Renal pelvis (tissue), 12 donors: Measurements from ENCODE around the gene TIMP4. TPM values are rescaled to one million over a fixed set of nuclear protein-coding genes. Genes with fewer than 3 reads are reported as not detected.

ENCODE experiments used
- DNase-seq: peaks from one replicate; pipeline ENCODE4 v3.0.0-alpha.2; 2013
- long read RNA-seq, 16 experiments: transcript quantifications; one replicate each; lab custom pipeline, GENCODE V29; 2026
- polyA plus RNA-seq, 3 donors: library from polyadenylated mRNA; unstranded; fragments of 120-200 nt; gene quantifications; one replicate each; pipeline ENCODE4 v1.2.1, GENCODE V29; 2013; ENCODE audit not compliant: insufficient read length in 3 of 3

TIMP4 gene
- 1 to 10 TPM in 1 of 3 donors, under 1 TPM in 2; 0.86 to 1.1 (median 0.99) TPM for polyA plus RNA-seq
- long read RNA-seq, donor 1: 0 reads
- long read RNA-seq, donor 2, partial matches to known transcripts: 0 of 1 reads
- long read RNA-seq, donor 2, other reads (novel, unspliced or antisense): 0 of 1 reads
- long read RNA-seq, donor 3, partial matches to known transcripts: 0 of 1 reads
- long read RNA-seq, donor 3, other reads (novel, unspliced or antisense): 0 of 1 reads
- long read RNA-seq, donor 4: 0 reads
- long read RNA-seq, donor 5: 0 reads
- long read RNA-seq, donor 6, partial matches to known transcripts: 0 of 1 reads
- long read RNA-seq, donor 6, other reads (novel, unspliced or antisense): 0 of 1 reads
- long read RNA-seq, donor 7: 0 reads
- long read RNA-seq, donor 8, partial matches to known transcripts: 0 of 3 reads
- long read RNA-seq, donor 8, other reads (novel, unspliced or antisense): 0 of 3 reads
- long read RNA-seq, donor 9, partial matches to known transcripts: 0 of 1 reads
- long read RNA-seq, donor 9, other reads (novel, unspliced or antisense): 0 of 1 reads
- long read RNA-seq, donor 10: 0 reads
- long read RNA-seq, donor 11: 0 reads
- long read RNA-seq, donor 12: 0 reads
- long read RNA-seq, donor 13: 0 reads
- long read RNA-seq, donor 14: 0 reads
- long read RNA-seq, donor 15: 0 reads
- long read RNA-seq, donor 16: 0 reads

- DNase-seq: no peak
Measured at GRCh38 chr3:12158387-12159226, at the start of gene TIMP4. TSS of gene TIMP4 (minus strand) at chr3:12158912. CDS start at chr3:12158840, 72 bp downstream.

GRCh38 chr3:12205171-12205570 is 46.5 kb upstream of the TIMP4 start:
- DNase-seq: no peak

DNA sequence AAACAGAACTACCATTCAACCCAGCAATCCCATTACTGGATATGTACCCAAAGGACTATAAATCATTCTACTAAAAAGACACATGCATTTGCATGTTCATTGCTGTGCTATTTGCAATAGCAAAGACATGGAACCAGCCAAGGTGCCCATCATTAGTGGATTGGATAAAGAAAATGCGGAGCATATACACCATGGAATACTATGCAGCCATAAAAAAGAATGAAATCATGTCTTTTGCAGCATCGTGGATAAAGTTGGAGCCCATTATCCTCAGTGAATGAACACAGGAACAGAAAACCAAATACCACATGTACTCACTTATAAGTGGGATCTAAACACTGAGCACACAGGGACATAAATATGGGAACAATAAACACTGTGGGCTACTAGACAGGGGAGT is 43.1 kb upstream of the TIMP4 start:
- no peak for DNase-seq

- no peak for DNase-seq
Measured at GRCh38 chr3:12198301-12198700, 39.6 kb upstream of the TIMP4 start.

GRCh38 chr3:12197475-12197874 is 38.8 kb upstream of the TIMP4 start:
- DNase-seq: no peak

- no peak for DNase-seq
Measured at GRCh38 chr3:12196684-12197083, 38.0 kb upstream of the TIMP4 start.

DNA sequence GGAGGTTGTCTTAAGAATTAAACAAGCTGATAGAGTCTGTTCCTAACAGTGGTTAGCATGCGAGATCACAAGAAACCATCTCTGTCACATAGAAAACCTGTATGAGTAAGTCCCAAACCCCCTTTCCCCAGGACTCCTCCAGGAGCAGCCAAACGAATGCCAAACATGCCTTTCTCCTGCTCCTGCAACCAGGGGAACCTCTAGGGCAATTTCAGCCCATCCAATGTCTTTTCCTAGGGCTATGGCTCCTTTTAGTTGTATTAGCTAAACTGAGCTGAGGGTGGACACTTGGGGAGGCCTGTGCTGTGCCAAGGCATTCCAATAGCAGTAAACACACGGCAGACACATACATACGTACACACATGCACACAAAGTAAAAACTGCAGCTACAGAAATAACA is 36.5 kb upstream of the TIMP4 start:
- DNase-seq: no peak

GRCh38 chr3:12194669-12195161 is 36.0 kb upstream of the TIMP4 start:
- DNase-seq: no peak

- DNase-seq: no peak
Measured at GRCh38 chr3:12194209-12194608, 35.5 kb upstream of the TIMP4 start.

DNA sequence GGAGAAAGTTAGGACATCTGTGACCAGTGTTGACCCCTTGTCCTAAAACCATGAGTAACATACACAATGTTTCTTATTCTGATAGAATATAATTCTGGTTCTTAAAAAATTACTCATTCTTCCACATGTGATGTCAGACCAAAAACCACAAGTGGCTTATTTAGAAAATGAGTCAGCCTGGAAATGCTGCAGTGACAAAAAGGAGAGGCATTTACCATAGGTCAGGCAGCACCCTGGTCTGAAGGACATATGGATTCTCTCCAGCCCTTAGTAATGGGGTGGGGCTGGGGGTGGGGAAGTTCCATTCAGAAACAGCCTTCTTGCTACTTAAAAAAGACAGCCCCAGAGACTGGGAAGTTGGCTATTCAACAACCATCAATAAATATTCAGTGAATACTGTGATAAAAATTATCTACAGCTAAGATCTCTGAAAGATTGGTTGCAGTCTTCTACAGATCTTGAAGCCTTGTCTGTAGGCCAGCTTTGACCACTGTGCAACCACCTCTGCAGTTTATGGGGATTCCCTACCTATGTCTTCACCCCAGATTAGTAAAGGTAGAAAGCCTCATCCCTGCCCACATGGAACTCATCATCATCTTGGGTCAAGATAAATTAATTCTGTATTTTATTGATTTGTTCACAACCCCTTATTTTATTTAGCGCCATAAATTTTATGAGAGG is 34.9 kb upstream of the TIMP4 start:
- peak; percentile 52 for DNase-seq

GRCh38 chr3:12192655-12193484 is 34.2 kb upstream of the TIMP4 start:
- DNase-seq: no peak

DNA sequence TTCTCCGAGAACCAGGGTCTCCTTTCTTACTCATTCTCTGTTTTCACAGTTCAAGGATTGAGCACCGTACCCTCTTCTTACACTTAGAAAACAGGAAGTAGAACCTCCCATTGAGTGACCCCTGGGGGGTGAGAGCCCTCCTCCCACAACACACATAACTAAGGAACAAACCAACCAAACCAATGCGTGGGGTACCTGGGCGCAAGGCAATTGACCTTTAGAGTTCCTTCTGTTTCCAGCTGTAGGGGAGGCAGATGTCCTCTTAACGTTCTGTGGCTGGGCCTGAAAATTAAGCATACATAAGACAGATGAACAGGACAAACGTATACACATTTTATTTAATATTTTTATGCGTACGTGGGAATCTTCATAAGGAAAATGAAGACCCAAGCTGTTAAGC is 33.5 kb upstream of the TIMP4 start:
- DNase-seq: no peak

DNA sequence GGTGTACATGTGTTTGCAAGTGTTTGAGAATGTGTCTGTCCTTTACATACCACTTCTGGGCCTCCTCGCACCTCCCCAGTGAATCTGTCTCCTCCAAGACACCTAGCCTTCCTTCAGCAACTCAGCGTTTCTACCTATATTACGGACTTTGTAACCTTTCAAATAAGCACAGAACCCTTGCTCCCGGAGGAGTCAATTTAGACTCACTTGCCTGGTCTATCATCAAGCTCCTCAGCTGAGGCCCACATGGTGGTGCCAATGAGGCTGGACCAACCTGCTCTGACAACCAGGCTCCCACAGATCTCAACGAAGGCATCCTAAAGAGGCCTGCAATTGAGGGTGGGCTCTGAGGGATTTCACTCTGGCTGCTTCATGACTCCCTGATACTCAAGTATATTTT is 32.8 kb upstream of the TIMP4 start:
- DNase-seq: no peak

GRCh38 chr3:12190832-12191231 is 32.1 kb upstream of the TIMP4 start:
- no peak for DNase-seq

- no peak for DNase-seq
Measured at GRCh38 chr3:12190221-12190807, 31.6 kb upstream of the TIMP4 start.

DNA sequence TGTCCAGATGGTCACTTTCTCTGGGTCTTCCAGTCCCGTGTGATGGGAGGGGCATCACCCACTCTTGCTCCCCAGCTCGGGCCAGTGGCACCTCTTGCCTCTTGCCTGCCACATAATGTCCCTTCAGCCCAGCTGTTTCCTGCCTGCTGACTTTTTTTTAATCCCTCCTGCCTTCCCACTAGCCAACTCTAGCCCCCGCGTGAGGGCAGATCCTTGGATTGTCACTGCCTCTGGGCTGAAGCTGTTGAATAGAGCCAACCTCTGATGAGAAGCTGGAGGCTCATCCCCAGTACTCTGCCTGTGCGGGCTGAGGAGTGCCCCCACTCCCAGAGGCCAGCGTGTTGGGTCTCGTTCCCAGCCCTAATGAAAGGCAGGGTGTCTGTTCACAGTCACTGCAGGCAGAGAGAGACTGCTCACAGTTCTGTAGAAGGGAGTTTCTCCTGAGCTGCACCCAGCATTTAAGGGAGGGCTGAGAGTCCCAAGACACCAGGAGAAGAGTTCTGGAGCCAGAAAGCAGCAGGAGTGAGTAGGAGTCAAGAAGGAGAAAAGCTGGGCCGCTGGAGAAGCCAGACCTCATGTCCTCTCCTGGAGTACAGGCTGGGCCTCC is 30.1 kb upstream of the TIMP4 start:
- no peak for DNase-seq

GRCh38 chr3:12188328-12188648 is 29.6 kb upstream of the TIMP4 start:
- DNase-seq: no peak

DNA sequence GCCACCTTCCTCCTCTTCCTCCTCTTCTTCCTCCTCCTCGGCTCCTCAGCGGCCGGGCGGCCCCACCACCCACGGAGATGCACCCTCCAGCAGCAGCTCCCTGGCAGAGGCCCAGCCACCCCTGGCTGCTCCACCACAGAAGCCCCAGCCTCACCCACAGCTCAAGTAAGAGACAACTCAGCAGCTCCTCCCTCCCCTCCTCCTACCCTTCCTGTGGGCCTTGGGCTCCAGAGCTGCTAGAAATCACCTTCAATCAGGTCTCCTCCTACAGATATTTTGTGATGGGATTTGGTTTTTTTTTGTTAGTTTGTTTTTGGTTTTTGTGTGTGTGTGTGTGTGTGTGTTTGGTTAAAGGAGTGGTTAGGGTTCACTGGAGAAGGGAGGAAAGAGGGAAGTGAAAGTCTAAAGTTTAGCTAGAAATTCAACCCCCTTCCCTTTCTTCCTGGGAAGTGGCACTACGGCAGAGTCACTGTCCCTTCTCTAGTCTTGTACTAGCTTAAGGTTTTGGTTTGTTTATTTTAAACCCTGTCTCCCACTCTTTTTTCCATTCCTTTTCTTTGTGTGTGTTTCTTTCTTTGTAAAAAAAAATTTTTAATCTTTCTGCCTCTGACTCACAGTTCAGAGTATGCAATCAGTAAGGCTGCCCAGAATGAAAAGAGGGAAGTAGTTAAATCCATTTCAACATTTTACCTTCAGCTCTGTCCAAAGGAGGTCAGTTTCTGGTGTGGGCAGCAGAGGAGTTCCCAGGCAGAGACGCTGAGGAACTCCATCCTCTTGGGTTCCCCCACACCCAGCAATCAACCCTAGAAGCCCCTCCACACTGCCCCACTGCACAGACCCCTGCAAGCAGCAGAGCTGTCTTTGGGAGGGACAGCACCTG is 29.0 kb upstream of the TIMP4 start:
- DNase-seq: no peak
